SIG-M5 (cell line): ENCODE measurements around the gene FBN1.

Experiments
- DNase-seq: peaks from one replicate; lab custom pipeline; 2025; lab: John Stamatoyannopoulos, UW

Gene FBN1

GRCh38 chr15:48396020-48396419 lies 249.5 kb downstream of the FBN1 start:
- DNase-seq, result no peak

GRCh38 chr15:48395521-48396011 lies 249.9 kb downstream of the FBN1 start:
- DNase-seq, result no peak

GRCh38 chr15:48394970-48395369 lies 250.5 kb downstream of the FBN1 start:
- DNase-seq, result no peak

- no peak for DNase-seq
These were observed 251.6 kb downstream of the FBN1 start for GRCh38 chr15:48393645-48394506.

GRCh38 chr15:48392356-48392755 lies 253.2 kb downstream of the FBN1 start:
- DNase-seq, result no peak

GRCh38 chr15:48391950-48392349 lies 253.6 kb downstream of the FBN1 start:
- DNase-seq, result no peak

- DNase-seq, result no peak
These were observed 255.8 kb downstream of the FBN1 start for GRCh38 chr15:48389691-48390143.

- no peak for DNase-seq
These were observed 256.6 kb downstream of the FBN1 start for GRCh38 chr15:48388910-48389309.

GRCh38 chr15:48388016-48388851 lies 257.3 kb downstream of the FBN1 start:
- no peak for DNase-seq

- no peak for DNase-seq
These were observed 260.3 kb downstream of the FBN1 start for GRCh38 chr15:48385031-48385830.

GRCh38 chr15:48384616-48385015 lies 260.9 kb downstream of the FBN1 start:
- DNase-seq, result no peak

- DNase-seq, result no peak
These were observed 262.5 kb downstream of the FBN1 start for GRCh38 chr15:48383031-48383430.

- no peak for DNase-seq
These were observed 263.6 kb downstream of the FBN1 start for GRCh38 chr15:48381861-48382260.

- DNase-seq, result no peak
These were observed 265.3 kb downstream of the FBN1 start for GRCh38 chr15:48380198-48380597.

GRCh38 chr15:48375767-48376166 lies 269.7 kb downstream of the FBN1 start:
- no peak for DNase-seq

GRCh38 chr15:48374472-48374871 lies 271.0 kb downstream of the FBN1 start:
- DNase-seq, result no peak

GRCh38 chr15:48373821-48374451 lies 271.6 kb downstream of the FBN1 start:
- DNase-seq, result no peak

GRCh38 chr15:48371961-48372360 lies 273.5 kb downstream of the FBN1 start:
- DNase-seq, result no peak

- DNase-seq, result no peak
These were observed 274.0 kb downstream of the FBN1 start for GRCh38 chr15:48371550-48371949.

GRCh38 chr15:48370460-48370859 lies 275.0 kb downstream of the FBN1 start:
- no peak for DNase-seq

GRCh38 chr15:48367483-48367882 lies 278.0 kb downstream of the FBN1 start:
- no peak for DNase-seq
